IMR-90 (cell line): Measurements from ENCODE around the gene PGAP1. TPM values are rescaled to one million over a fixed set of nuclear protein-coding genes. Genes with fewer than 3 reads are reported as not detected.

Source experiments
- ATAC-seq: fragments of 200-7000 bp; cut with Tn5 transposase; 2 replicates; pipeline ENCODE4 v1.9.1; 2020; ENCODE audit warnings: low read depth, mild to moderate bottlenecking, moderate library complexity
- BruUV-seq: library from RNA; stranded (reverse); fragments of 400-500 nt; replicated peaks from 2 replicates; lab custom pipeline; 2021; lab: Mats Ljungman, UMichigan
- CTCF ChIA-PET: fragments of 300-600 bp; formaldehyde crosslinking; extraction: SDS; loops from one replicate; lab custom pipeline; 2021; ENCODE audit warnings: antibody characterized with exemption; lab: Yijun Ruan, JAX
- POLR2A ChIA-PET: fragments of 300-600 bp; sonication (Branson Sonifier 250); formaldehyde crosslinking; loops from one replicate; lab custom pipeline; 2022; ENCODE audit warnings: antibody characterized with exemption; ENCODE audit not compliant: unreplicated experiment; lab: Charles Lee
- DNase-seq: peaks from one replicate; pipeline ENCODE4 v3.0.0; 2013
- H2AFZ ChIP-seq: replicated peaks from 2 replicates; pipeline ENCODE3; 2013; ENCODE audit warnings: low read length, mild to moderate bottlenecking; ENCODE audit not compliant: poor library complexity
- H2AK5ac ChIP-seq: 2 replicates; pipeline ENCODE4 v1.6.1; 2013; ENCODE audit warnings: low read depth, low read length, inconsistent platforms
- H2AK9ac ChIP-seq: replicated peaks from 2 replicates; pipeline ENCODE3; 2013; ENCODE audit warnings: mild to moderate bottlenecking, low read depth, low read length, moderate library complexity; ENCODE audit not compliant: poor library complexity
- H2BK120ac ChIP-seq: 2 replicates; pipeline ENCODE4 v1.6.1; 2013; ENCODE audit warnings: low read depth, low read length, inconsistent platforms
- H2BK15ac ChIP-seq: 3 replicates; pipeline ENCODE4 v1.6.1; 2013; ENCODE audit warnings: low read depth, low read length, inconsistent platforms
- H2BK20ac ChIP-seq: 2 replicates; pipeline ENCODE4 v1.6.1; 2013; ENCODE audit warnings: low read depth, mild to moderate bottlenecking, inconsistent platforms, low read length, moderate library complexity
- H2BK5ac ChIP-seq: 2 replicates; pipeline ENCODE4 v1.6.1; 2013; ENCODE audit warnings: mild to moderate bottlenecking, low read depth, low read length, inconsistent platforms; ENCODE audit not compliant: poor library complexity, severe bottlenecking
- H3K14ac ChIP-seq: replicated peaks from 2 replicates; pipeline ENCODE4 v1.6.1; 2013; ENCODE audit warnings: low read depth, low read length, inconsistent platforms
- H3K18ac ChIP-seq: 2 replicates; pipeline ENCODE4 v1.6.1; 2013; ENCODE audit warnings: low read depth, low read length, control low read depth
- H3K23ac ChIP-seq: 2 replicates; pipeline ENCODE4 v1.6.1; 2013; ENCODE audit warnings: low read depth, low read length, inconsistent platforms
- H3K27ac ChIP-seq: 2 replicates; pipeline ENCODE4 v1.5.1; 2013; ENCODE audit warnings: mild to moderate bottlenecking, control low read depth, low read length; ENCODE audit not compliant: insufficient read depth
- H3K27me3 ChIP-seq: 2 replicates; pipeline ENCODE4 v1.6.1; 2013; ENCODE audit warnings: low read length; ENCODE audit not compliant: control insufficient read depth, insufficient read depth
- H3K36me3 ChIP-seq: 2 replicates; pipeline ENCODE4 v1.6.1; 2013; ENCODE audit warnings: low read length, mixed read lengths; ENCODE audit not compliant: control insufficient read depth, insufficient read depth
- H3K4ac ChIP-seq: 2 replicates; pipeline ENCODE4 v1.6.1; 2013; ENCODE audit warnings: low read depth, low read length, inconsistent platforms
- H3K4me1 ChIP-seq: 2 replicates; pipeline ENCODE4 v1.6.1; 2013; ENCODE audit warnings: low read length, mixed read lengths; ENCODE audit not compliant: control insufficient read depth, insufficient read depth
- H3K4me2 ChIP-seq: 2 replicates; pipeline ENCODE4 v1.6.1; 2013; ENCODE audit warnings: low read depth, mild to moderate bottlenecking, control low read depth, low read length, moderate library complexity
- H3K4me3 ChIP-seq: 2 replicates; pipeline ENCODE4 v1.5.1; 2013; ENCODE audit warnings: low read depth, mild to moderate bottlenecking, control low read depth, low read length, moderate library complexity; ENCODE audit not compliant: insufficient read depth
- H3K56ac ChIP-seq: 2 replicates; pipeline ENCODE4 v1.6.1; 2013; ENCODE audit warnings: low read length, inconsistent platforms; ENCODE audit not compliant: insufficient read depth; ENCODE audit errors: extremely low read depth
- H3K79me1 ChIP-seq, 2 experiments: 2 replicates each; pipeline ENCODE4 v1.6.1; 2013; ENCODE audit warnings: low read length in 2 of 2, inconsistent platforms in 1 of 2, low read depth in 1 of 2
- H3K9ac ChIP-seq: 2 replicates; pipeline ENCODE4 v1.6.1; 2013; ENCODE audit warnings: low read depth, low read length, control low read depth
- H3K9me1 ChIP-seq: 2 replicates; pipeline ENCODE4 v1.6.1; 2013; ENCODE audit warnings: low read length, inconsistent platforms; ENCODE audit not compliant: insufficient read depth
- H3K9me3 ChIP-seq: 2 replicates; pipeline ENCODE4 v1.6.1; 2013; ENCODE audit warnings: low read length; ENCODE audit not compliant: control insufficient read depth, insufficient read depth
- H4K20me1 ChIP-seq: 2 replicates; pipeline ENCODE4 v1.6.1; 2013; ENCODE audit warnings: low read length, inconsistent platforms; ENCODE audit not compliant: insufficient read depth
- H4K5ac ChIP-seq: 2 replicates; pipeline ENCODE4 v1.6.1; 2013; ENCODE audit warnings: mild to moderate bottlenecking, low read depth, low read length, control low read depth
- H4K8ac ChIP-seq, 2 experiments: 2 replicates each; pipeline ENCODE4 v1.6.1; 2013; ENCODE audit warnings: low read depth in 2 of 2, low read length in 2 of 2, control low read depth in 1 of 2, inconsistent platforms in 1 of 2
- H4K91ac ChIP-seq: 2 replicates; pipeline ENCODE4 v1.6.1; 2013; ENCODE audit warnings: low read depth, low read length, inconsistent platforms; ENCODE audit not compliant: insufficient read depth
- BHLHE40 ChIP-seq: fragments of 150-350 bp; IDR thresholded peaks from 2 replicates; pipeline ENCODE4 v1.6.1; 2016; ENCODE audit warnings: mild to moderate bottlenecking, low read depth, low read length
- CEBPB ChIP-seq: IDR thresholded peaks from 2 replicates; pipeline ENCODE4 v1.6.1; 2012; ENCODE audit warnings: low read depth, low read length, improper control_type of control experiment
- CTCF ChIP-seq: conservative IDR thresholded peaks from 2 replicates; pipeline ENCODE4 v1.5.1; 2012; ENCODE audit warnings: mild to moderate bottlenecking, low read depth, low read length, improper control_type of control experiment
- FOS ChIP-seq: fragments of 150-350 bp; IDR thresholded peaks from 2 replicates; pipeline ENCODE4 v1.6.1; 2016; ENCODE audit warnings: low read depth, low read length
- MAFK ChIP-seq: IDR thresholded peaks from 2 replicates; pipeline ENCODE4 v1.6.1; 2012; ENCODE audit warnings: low read depth, low read length, improper control_type of control experiment
- MAZ ChIP-seq: IDR thresholded peaks from 2 replicates; pipeline ENCODE4 v1.6.1; 2012; ENCODE audit warnings: low read depth, mild to moderate bottlenecking, low read length, improper control_type of control experiment, moderate library complexity, borderline replicate concordance
- MXI1 ChIP-seq: IDR thresholded peaks from 2 replicates; pipeline ENCODE4 v1.6.1; 2012; ENCODE audit warnings: low read depth, mild to moderate bottlenecking, low read length, moderate library complexity, borderline replicate concordance
- NFE2L2 ChIP-seq: fragments of 150-350 bp; IDR thresholded peaks from 2 replicates; pipeline ENCODE4 v1.6.1; 2016; ENCODE audit warnings: low read depth, mild to moderate bottlenecking, low read length
- POLR2A ChIP-seq: IDR thresholded peaks from 2 replicates; pipeline ENCODE4 v1.6.1; 2012; ENCODE audit warnings: mild to moderate bottlenecking, low read depth, low read length
- RAD21 ChIP-seq: IDR thresholded peaks from 2 replicates; pipeline ENCODE4 v1.6.1; 2012; ENCODE audit warnings: low read length, improper control_type of control experiment
- RCOR1 ChIP-seq: IDR thresholded peaks from 2 replicates; pipeline ENCODE4 v1.6.1; 2012; ENCODE audit warnings: mild to moderate bottlenecking, low read length, improper control_type of control experiment; ENCODE audit not compliant: insufficient replicate concordance
- RFX5 ChIP-seq: IDR thresholded peaks from 2 replicates; pipeline ENCODE4 v1.8.0; 2012; ENCODE audit warnings: low read depth, mild to moderate bottlenecking, low read length, moderate library complexity
- SMC3 ChIP-seq: fragments of 150-350 bp; IDR thresholded peaks from 2 replicates; pipeline ENCODE4 v1.6.1; 2016; ENCODE audit warnings: low read depth, mild to moderate bottlenecking, antibody characterized with exemption, low read length, moderate library complexity
- WGBS, 2 experiments: methylation state at CpG; one replicate each; pipeline versions ENCODE4 v1.1.5 to v1.1.7; 2013; ENCODE audit warnings: missing lambda C conversion rate in 2 of 2; ENCODE audit not compliant: insufficient read length in 1 of 2; ENCODE audit errors: extremely low coverage in 2 of 2; 5-methylcytosine and 5-hydroxymethylcytosine counted together
- dilution Hi-C: fragments of 300-500 bp; cut with HindIII; formaldehyde crosslinking; loops from one replicate; pipeline ENCODE4 v1.14.3; 2018; ENCODE audit warnings: low sequenced_read_pairs; ENCODE audit not compliant: unreplicated experiment
- in situ Hi-C: fragments of 300-500 bp; cut with MboI; formaldehyde crosslinking; loops from 3 replicates; pipeline ENCODE4 v1.14.3; 2019; ENCODE audit warnings: low sequenced_read_pairs, inconsistent platforms, mixed read lengths
- intact Hi-C: fragments of 100-400 bp; cut with micrococcal nuclease; formaldehyde crosslinking; loops from 2 replicates; pipeline ENCODE4 v1.10.0; 2022
- polyA plus RNA-seq, 3 experiments: library from polyadenylated mRNA; depleted of rRNA; stranded (reverse); fragments of >200 nt; gene quantifications; 2 replicates each; pipeline ENCODE4 v1.2.3, GENCODE V29; 2012; ENCODE audit warnings: low replicate concordance in 1 of 3
- total RNA-seq: library from RNA; depleted of rRNA; stranded (reverse); fragments of >200 nt; gene quantifications from 2 replicates; pipeline ENCODE4 v1.2.3, GENCODE V29; 2012
- TF ChIP-seq, protein P1 (sequence below): fragments of 150-350 bp; IDR thresholded peaks from 2 replicates; pipeline ENCODE4 v1.6.1; 2016; ENCODE audit warnings: low read depth, mild to moderate bottlenecking, low read length, moderate library complexity, borderline replicate concordance
- TF ChIP-seq, protein P2 (sequence below): fragments of 150-350 bp; IDR thresholded peaks from 2 replicates; pipeline ENCODE4 v1.6.1; 2017; ENCODE audit warnings: mild to moderate bottlenecking, antibody characterized with exemption, low read length, low read depth

The PGAP1 gene
- total and polyA plus RNA-seq, 2 of the 4 experiments (the other 2 are of a cell fraction), result 1.9 to 5.7 TPM

DNA sequence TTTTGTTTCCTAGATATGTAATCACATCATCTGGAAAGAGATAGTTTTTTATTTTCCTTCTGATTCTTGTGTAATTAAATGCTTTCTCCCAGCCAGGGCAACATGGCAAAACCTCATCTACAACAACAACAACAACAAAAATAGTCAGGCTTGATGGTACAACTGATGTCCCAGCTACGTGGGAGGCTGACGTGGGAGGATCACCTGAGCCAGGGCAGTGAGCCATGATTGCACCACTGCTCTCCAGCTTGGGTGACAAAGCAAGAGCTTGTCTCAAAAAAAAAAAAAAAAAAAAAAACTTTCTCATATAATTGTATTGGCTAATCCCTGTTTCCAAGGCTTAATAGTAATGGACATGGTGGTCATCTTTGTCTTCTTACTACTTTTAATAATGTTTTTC lies 26.4 kb upstream of the PGAP1 start:
- DNase-seq, result no peak
- ChIA-PET CTCF (no interaction called here), POLR2A (no interaction called here)
- Histone ChIP-seq H2BK20ac (no peak overlapping the region), H4K91ac (no peak overlapping the region), H4K20me1 (no peaks in the 10 kb centered on the region), H3K23ac (no peak overlapping the region), H3K4me1 (no peaks in the 10 kb centered on the region), H2AK9ac (no peak overlapping the region), H3K79me1 (no peaks in the 10 kb centered on the region), H3K9ac (no peak overlapping the region), H3K4me3 (no peak overlapping the region), H3K9me3 (no peaks in the 10 kb centered on the region), H3K18ac (no peak overlapping the region), H3K56ac (no peak overlapping the region), H3K36me3 (no peaks in the 10 kb centered on the region), H3K9me1 (no peaks in the 10 kb centered on the region; the same call in 1 of the 2 replicates), H2BK120ac (no peak overlapping the region), H3K4me2 (no peak overlapping the region), H4K5ac (no peak overlapping the region), H3K4ac (no peak overlapping the region), H2AK5ac (no peak overlapping the region), H3K14ac (no peak overlapping the region), H4K8ac (no peak overlapping the region), H2BK15ac (no peak overlapping the region), H2BK5ac (no peak overlapping the region), H2AFZ (no peak overlapping the region), H3K27me3 (no peaks in the 10 kb centered on the region), H3K27ac (no peak overlapping the region)
- WGBS, 2 experiments, result no CpG with 5 or more reads among the region's 2 CpGs
- in situ Hi-C loops, result no loop called here
- intact Hi-C loops, result no loop called here
- dilution Hi-C loops, result no loop called here
- no peak for ATAC-seq
- BruUV-seq, result no TSS peak
- no peak for TF ChIP-seq RAD21
- TF ChIP-seq, protein P1, sequence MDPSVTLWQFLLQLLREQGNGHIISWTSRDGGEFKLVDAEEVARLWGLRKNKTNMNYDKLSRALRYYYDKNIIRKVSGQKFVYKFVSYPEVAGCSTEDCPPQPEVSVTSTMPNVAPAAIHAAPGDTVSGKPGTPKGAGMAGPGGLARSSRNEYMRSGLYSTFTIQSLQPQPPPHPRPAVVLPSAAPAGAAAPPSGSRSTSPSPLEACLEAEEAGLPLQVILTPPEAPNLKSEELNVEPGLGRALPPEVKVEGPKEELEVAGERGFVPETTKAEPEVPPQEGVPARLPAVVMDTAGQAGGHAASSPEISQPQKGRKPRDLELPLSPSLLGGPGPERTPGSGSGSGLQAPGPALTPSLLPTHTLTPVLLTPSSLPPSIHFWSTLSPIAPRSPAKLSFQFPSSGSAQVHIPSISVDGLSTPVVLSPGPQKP, result no peak
- TF ChIP-seq CTCF, result no peak
- TF ChIP-seq POLR2A, result no peak
- no peak for TF ChIP-seq CEBPB
- TF ChIP-seq RFX5, result no peak
- TF ChIP-seq MAZ, result no peak
- TF ChIP-seq FOS, result no peak
- TF ChIP-seq MXI1, result no peak
- TF ChIP-seq NFE2L2, result no peak
- TF ChIP-seq MAFK, result no peak
- TF ChIP-seq BHLHE40, result no peak
- TF ChIP-seq RCOR1, result no peak
- TF ChIP-seq SMC3, result no peak
- TF ChIP-seq, protein P2, sequence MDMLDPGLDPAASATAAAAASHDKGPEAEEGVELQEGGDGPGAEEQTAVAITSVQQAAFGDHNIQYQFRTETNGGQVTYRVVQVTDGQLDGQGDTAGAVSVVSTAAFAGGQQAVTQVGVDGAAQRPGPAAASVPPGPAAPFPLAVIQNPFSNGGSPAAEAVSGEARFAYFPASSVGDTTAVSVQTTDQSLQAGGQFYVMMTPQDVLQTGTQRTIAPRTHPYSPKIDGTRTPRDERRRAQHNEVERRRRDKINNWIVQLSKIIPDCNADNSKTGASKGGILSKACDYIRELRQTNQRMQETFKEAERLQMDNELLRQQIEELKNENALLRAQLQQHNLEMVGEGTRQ, result no peak
